ENCODE data around the gene SATB1. TPM values are rescaled to one million over a fixed set of nuclear protein-coding genes. Genes with fewer than 3 reads are reported as not detected.

SATB1 gene
- total RNA-seq, 1 experiment from 2014 or later = not detected

DNA sequence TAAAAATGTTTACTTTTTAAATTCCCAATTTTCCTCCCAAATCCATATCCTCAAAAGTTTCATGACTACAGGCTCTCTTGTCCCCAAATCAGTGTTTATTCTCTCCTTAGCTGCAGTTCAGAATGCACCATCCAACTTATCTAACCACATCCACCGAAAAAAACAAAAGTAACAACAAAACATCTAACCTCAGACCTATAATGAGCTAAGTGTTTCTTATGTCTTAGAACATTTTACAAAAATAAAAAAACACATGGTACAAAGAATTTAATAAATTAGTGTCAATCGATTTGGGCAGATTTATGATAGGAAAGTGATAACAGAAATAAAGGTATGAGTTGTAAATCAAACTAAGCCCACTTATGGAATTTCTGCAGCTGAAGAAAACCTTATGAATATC is 13.6 kb downstream of the SATB1 start:
- no peak for DNase-seq (ENCODE audit: low read depth)
- in situ Hi-C loops (cut with HindIII; ENCODE audit: low pct_unique_long_range_greater_than_20kb, low sequenced_read_pairs) = no loop called here

DNA sequence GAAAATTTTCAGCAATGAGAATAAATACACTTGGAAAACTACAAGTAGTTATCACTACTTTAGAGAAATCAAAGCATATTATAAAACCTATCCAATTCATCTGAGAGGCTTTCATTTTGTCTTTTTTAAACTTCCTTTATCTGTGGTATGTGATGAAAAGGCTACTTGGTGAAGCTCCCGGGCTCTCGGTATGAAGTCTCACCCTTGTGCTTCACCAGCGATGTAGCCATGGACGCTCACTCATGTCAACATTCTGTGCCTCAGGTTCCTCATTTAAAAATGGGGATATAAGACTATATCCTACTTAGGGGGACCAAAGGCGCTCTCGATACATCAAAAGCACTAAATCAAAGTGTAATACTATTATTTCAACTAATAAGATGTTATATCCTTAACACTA is 14.9 kb downstream of the SATB1 start:
- no peak for DNase-seq (ENCODE audit: low read depth)
- in situ Hi-C loops (cut with HindIII; ENCODE audit: low pct_unique_long_range_greater_than_20kb, low sequenced_read_pairs) = no loop called here

GRCh38 chr3:18409266-18409665 is 15.9 kb downstream of the SATB1 start:
- in situ Hi-C loops (cut with HindIII; ENCODE audit: low pct_unique_long_range_greater_than_20kb, low sequenced_read_pairs) = no loop called here
- DNase-seq (ENCODE audit: low read depth) = no peak

DNA sequence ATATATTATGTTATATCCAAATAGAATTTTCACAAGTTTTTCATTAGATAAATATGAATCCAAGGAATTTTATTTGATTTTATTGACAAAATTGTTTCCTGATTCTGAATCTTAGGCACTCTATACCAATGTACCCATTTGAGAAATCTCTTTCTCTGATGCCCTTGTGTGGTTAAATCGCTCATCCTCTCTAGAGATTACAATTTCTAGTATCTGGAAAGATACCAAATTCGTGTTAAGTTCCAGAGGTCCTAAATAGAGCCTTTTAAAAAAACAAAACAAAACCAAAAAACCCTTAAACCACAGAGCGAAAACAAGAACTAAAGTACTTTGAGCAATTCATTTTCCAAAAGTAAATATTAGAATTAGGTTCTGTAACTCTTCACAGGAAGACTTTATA is 20.0 kb downstream of the SATB1 start:
- in situ Hi-C loops (cut with HindIII; ENCODE audit: low pct_unique_long_range_greater_than_20kb, low sequenced_read_pairs) = no loop called here
- no peak for DNase-seq (ENCODE audit: low read depth)

DNA sequence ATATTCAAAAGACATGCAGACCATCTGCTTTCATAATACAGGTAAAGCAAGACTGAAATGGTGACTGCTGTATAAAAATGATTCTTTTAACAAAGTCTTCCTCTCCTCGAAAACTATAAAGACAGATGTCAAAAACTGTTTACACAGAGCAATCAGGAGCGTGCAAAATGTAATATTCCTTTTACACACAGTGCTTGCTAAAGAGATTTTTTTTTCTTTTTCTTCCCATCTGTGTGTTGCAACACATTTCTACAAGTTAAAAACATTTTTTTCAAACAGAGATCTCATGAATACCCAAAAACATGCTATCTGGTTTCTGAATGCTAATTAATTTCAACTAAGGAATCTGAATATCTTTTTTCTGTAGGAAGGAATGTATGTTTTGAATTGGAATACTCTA is 22.1 kb downstream of the SATB1 start:
- in situ Hi-C loops (cut with HindIII; ENCODE audit: low pct_unique_long_range_greater_than_20kb, low sequenced_read_pairs) = no loop called here
- DNase-seq (ENCODE audit: low read depth) = no peak

DNA sequence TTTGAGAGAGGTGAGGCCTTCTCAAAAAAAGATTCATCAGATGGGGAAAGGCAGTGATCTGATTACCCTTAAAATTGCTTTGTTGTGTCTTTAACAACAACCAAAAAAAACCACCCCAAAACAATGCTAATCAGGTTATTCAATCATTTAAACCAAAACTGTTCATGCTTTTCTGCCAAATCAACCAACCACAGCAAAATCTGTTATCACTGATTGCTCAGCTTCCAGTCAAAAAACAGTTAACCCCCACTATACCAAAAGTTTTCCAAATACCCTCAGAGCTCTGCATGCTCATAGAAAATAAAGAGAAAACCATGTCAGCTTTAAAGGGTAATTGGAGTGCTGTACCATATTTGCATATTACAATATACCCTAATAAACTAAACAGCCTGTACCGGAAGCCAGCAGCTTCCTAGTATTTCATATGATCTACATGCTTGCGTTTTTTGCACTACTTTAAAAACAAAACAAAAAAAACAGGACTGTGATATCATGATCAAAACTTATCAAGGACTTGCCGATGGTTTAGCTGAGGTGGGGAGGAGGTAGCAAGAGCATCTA is 22.8 kb downstream of the SATB1 start:
- in situ Hi-C loops (cut with HindIII; ENCODE audit: low pct_unique_long_range_greater_than_20kb, low sequenced_read_pairs) = no loop called here
- no peak for DNase-seq (ENCODE audit: low read depth)

- no peak for DNase-seq (ENCODE audit: low read depth)
- in situ Hi-C loops (cut with HindIII; ENCODE audit: low pct_unique_long_range_greater_than_20kb, low sequenced_read_pairs) = no loop called here
These were observed 23.7 kb downstream of the SATB1 start for GRCh38 chr3:18401300-18401961.

- no peak for DNase-seq (ENCODE audit: low read depth)
- in situ Hi-C loops (cut with HindIII; ENCODE audit: low pct_unique_long_range_greater_than_20kb, low sequenced_read_pairs) = no loop called here
These were observed 26.7 kb downstream of the SATB1 start for GRCh38 chr3:18398448-18398847.

DNA sequence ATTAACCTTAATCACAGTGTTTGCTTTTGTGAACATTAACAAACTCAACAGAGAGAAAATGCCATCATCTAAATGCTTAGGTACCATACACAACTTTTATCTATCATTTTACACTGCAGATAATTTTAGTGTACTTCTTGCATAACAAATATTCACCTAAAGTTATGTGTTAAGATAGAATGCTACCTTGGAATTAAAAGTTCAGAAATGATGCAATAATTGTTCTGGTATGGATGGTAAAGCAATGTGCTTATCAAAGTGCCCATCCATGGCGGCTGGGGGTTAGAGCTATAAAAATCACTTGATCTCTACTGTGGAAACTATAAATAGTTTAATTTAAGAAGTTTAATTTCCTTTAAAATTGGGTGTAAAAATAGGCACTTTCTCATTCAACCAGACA is 28.7 kb downstream of the SATB1 start:
- DNase-seq (ENCODE audit: low read depth) = no peak
- in situ Hi-C loops (cut with HindIII; ENCODE audit: low pct_unique_long_range_greater_than_20kb, low sequenced_read_pairs) = no loop called here

- in situ Hi-C loops (cut with HindIII; ENCODE audit: low pct_unique_long_range_greater_than_20kb, low sequenced_read_pairs) = no loop called here
- no peak for DNase-seq (ENCODE audit: low read depth)
These were observed 30.6 kb downstream of the SATB1 start for GRCh38 chr3:18394384-18394995.

DNA sequence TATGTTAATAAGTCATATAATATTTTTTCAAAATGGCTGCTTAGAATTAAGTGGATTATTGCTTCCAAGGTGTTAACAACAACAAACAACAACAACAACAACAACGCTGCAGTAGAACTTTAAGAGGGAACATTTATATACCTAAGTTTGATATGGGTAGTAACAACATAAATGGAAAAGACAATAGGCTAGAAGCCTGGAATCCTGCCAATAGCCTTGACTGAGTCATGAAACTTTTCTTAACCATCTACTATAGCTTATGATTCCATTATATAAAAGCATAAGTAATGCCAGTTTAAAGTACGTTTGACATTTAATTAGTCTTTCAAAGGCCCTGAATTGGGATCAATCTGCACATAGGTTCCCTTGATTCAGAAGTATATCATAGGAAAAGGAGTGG is 31.2 kb downstream of the SATB1 start:
- in situ Hi-C loops (cut with HindIII; ENCODE audit: low pct_unique_long_range_greater_than_20kb, low sequenced_read_pairs) = no loop called here
- DNase-seq (ENCODE audit: low read depth) = no peak

- DNase-seq (ENCODE audit: low read depth) = no peak
- in situ Hi-C loops (cut with HindIII; ENCODE audit: low pct_unique_long_range_greater_than_20kb, low sequenced_read_pairs) = no loop called here
These were observed 35.0 kb downstream of the SATB1 start for GRCh38 chr3:18390024-18390660.

- in situ Hi-C loops (cut with HindIII; ENCODE audit: low pct_unique_long_range_greater_than_20kb, low sequenced_read_pairs) = no loop called here
These were observed 35.9 kb downstream of the SATB1 start for GRCh38 chr3:18389108-18389733.

GRCh38 chr3:18386274-18386890 is 38.8 kb downstream of the SATB1 start:
- no peak for DNase-seq (ENCODE audit: low read depth)
- in situ Hi-C loops (cut with HindIII; ENCODE audit: low pct_unique_long_range_greater_than_20kb, low sequenced_read_pairs) = no loop called here

More at GRCh38 chr3:18389108-18389733, 35.9 kb downstream of the SATB1 start:
- DNase-seq (ENCODE audit: low read depth) = peak; percentile 26

GRCh38 chr3:18385706-18386105 is 39.4 kb downstream of the SATB1 start:
- in situ Hi-C loops (cut with HindIII; ENCODE audit: low pct_unique_long_range_greater_than_20kb, low sequenced_read_pairs) = no loop called here

DNA sequence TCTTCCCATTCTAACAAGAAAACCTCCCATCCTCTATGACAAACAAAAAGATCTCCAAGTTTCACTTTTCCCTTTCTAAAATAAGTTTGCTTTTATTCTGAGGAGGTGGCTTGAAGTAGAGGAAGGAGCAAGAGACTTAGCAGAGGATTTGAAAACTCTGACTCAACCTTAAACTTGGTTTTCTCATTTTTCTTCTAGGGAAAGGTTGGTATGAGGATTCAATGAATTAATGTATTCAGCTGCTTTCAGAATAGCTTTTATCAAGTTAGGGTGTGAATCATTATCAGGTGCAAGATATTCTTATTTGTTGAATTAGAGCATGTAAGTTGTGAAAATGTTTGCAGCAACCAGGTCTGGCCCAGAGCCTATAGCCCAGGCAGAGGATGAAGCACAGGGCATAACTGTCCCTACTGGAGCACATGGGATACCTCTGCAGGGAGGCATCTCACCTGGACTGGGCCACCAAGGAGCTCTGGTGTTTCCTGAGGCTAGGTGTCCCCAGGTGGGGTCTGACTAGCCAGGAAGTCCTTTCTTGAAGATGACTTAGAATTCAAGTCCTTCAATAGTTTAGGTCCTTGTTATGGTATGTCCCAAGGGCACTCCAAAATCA is 42.3 kb downstream of the SATB1 start:
- in situ Hi-C loops (cut with HindIII; ENCODE audit: low pct_unique_long_range_greater_than_20kb, low sequenced_read_pairs) = no loop called here
- DNase-seq (ENCODE audit: low read depth) = no peak

More at GRCh38 chr3:18385706-18386105, 39.4 kb downstream of the SATB1 start:
- no peak for DNase-seq (ENCODE audit: low read depth)

GRCh38 chr3:18379647-18380046 is 45.5 kb downstream of the SATB1 start:
- in situ Hi-C loops (cut with HindIII; ENCODE audit: low pct_unique_long_range_greater_than_20kb, low sequenced_read_pairs) = no loop called here
- no peak for DNase-seq (ENCODE audit: low read depth)

DNA sequence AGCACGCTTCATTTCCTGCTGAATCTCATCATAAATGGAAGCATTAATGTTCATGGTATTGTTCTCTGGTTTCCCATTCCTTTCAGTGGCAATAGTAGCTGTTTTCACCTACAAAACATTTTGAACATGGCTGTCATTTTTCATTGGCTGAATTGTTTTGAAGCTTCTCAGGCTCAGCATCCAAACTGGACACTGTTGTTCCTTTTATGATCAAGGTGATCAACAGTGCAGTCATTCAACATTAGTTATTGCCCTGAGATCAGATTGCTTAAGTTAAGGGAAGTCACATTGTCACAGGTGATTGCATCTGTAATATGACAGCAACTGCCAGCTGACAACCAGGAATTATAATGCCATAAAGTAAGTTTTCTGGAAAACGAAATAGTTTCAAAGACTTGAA is 46.9 kb downstream of the SATB1 start:
- in situ Hi-C loops (cut with HindIII; ENCODE audit: low pct_unique_long_range_greater_than_20kb, low sequenced_read_pairs) = no loop called here
- DNase-seq (ENCODE audit: low read depth) = no peak
